Activated CD8-positive, alpha-beta T cell treated with anti-CD3 and anti-CD28 coated beads for 36 hours (primary cell): ENCODE results near the gene UPK1B. TPM values are rescaled to one million over a fixed set of nuclear protein-coding genes. Genes with fewer than 3 reads are reported as not detected.

Source experiments
- ATAC-seq: fragments of 200-7000 bp; cut with Tn5 transposase; one replicate; pipeline ENCODE4 v1.10.0; 2021; ENCODE audit warnings: mild to moderate bottlenecking, moderate library complexity
- CTCF ChIA-PET: fragments of 350-600 bp; sonication (Branson Sonifier 250); formaldehyde crosslinking; loops from one replicate; lab custom pipeline; 2021; ENCODE audit warnings: antibody characterized with exemption; lab: Charles Lee
- POLR2A ChIA-PET: fragments of 350-600 bp; sonication (Branson Sonifier 250); formaldehyde crosslinking; loops from one replicate; lab custom pipeline; 2021; ENCODE audit warnings: antibody characterized with exemption; lab: Charles Lee
- DNase-seq: peaks from one replicate; pipeline ENCODE4 v3.0.0-alpha.2; 2020
- H3K27ac Mint-ChIP-seq: one replicate; pipeline ENCODE4 v1.8.0; 2021; ENCODE audit warnings: mild to moderate bottlenecking, mixed read lengths
- H3K27me3 Mint-ChIP-seq: one replicate; pipeline ENCODE4 v1.8.0; 2021; ENCODE audit warnings: mixed read lengths
- H3K36me3 Mint-ChIP-seq: one replicate; pipeline ENCODE4 v1.8.0; 2021; ENCODE audit warnings: low read depth, mixed read lengths
- H3K4me1 Mint-ChIP-seq: one replicate; pipeline ENCODE4 v1.8.0; 2021; ENCODE audit warnings: low read depth, mixed read lengths
- H3K4me3 Mint-ChIP-seq: one replicate; pipeline ENCODE4 v1.8.0; 2021; ENCODE audit warnings: mild to moderate bottlenecking, moderate library complexity, mixed read lengths
- H3K9me3 Mint-ChIP-seq: one replicate; pipeline ENCODE4 v1.8.0; 2021; ENCODE audit warnings: mixed read lengths
- CTCF ChIP-seq: fragments of 200-600 bp; IDR thresholded peaks from one replicate; pipeline ENCODE4 v1.8.0; 2022; ENCODE audit warnings: antibody characterized with exemption, mild to moderate bottlenecking
- intact Hi-C: fragments of 100-400 bp; cut with micrococcal nuclease; formaldehyde crosslinking; loops from one replicate; pipeline ENCODE4 v1.10.0; 2022
- total RNA-seq, 2 experiments: library from RNA; stranded (reverse); gene quantifications; one replicate each; pipeline ENCODE4 v1.2.3, GENCODE V29; 2021

The UPK1B gene
- total RNA-seq, 2 experiments from 2014 or later, result not detected

- ATAC-seq, result no peak
- Mint-ChIP-seq H3K4me1 (peaks cover 14% of the 10 kb centered on the region), H3K27ac (no peak overlapping the region), H3K27me3 (no peaks in the 10 kb centered on the region), H3K9me3 (no peaks in the 10 kb centered on the region), H3K4me3 (no peak overlapping the region), H3K36me3 (peaks cover 49% of the 10 kb centered on the region)
- intact Hi-C loops, result no loop called here
- ChIA-PET POLR2A (interaction anchor here (0.6 to 1.3 kb wide), 2 partner anchors 14 to 16 kb away, joined by 3 to 4 read pairs; partner anchors contain the start of gene B4GALT4), CTCF (interaction anchor here (0.9 to 1.1 kb wide), 3 partner anchors 13 to 342 kb away, joined by 4 read pairs; no protein-coding TSS in a partner anchor)
- DNase-seq, result no peak
- TF ChIP-seq CTCF, result no peak
These were observed 51.7 kb downstream of the UPK1B start for GRCh38 chr3:119225121-119225520.

GRCh38 chr3:119227070-119227850, 53.9 kb downstream of the UPK1B start:
- no peak for TF ChIP-seq CTCF
- Mint-ChIP-seq H3K9me3 (no peaks in the 10 kb centered on the region), H3K27me3 (no peaks in the 10 kb centered on the region), H3K36me3 (peaks cover 55% of the 10 kb centered on the region), H3K4me3 (no peak overlapping the region), H3K27ac (no peak overlapping the region), H3K4me1 (peaks cover 14% of the 10 kb centered on the region)
- CTCF ChIA-PET, result interaction anchor here (1.2 to 1.4 kb wide), 2 partner anchors 10 to 14 kb away, joined by 5 read pairs; partner anchors contain the start of gene B4GALT4
- no peak for DNase-seq
- POLR2A ChIA-PET, result interaction anchor here (1.1 kb wide), 1 partner anchor 9 kb away, joined by 5 read pairs; no protein-coding TSS in a partner anchor
- no peak for ATAC-seq
- intact Hi-C loops, result no loop called here

GRCh38 chr3:119228373-119229145, 55.2 kb downstream of the UPK1B start:
- ATAC-seq, result no peak
- Mint-ChIP-seq H3K36me3 (peaks cover 53% of the 10 kb centered on the region), H3K9me3 (no peaks in the 10 kb centered on the region), H3K4me3 (no peak overlapping the region), H3K27ac (no peak overlapping the region), H3K4me1 (peaks cover 14% of the 10 kb centered on the region), H3K27me3 (no peaks in the 10 kb centered on the region)
- DNase-seq, result no peak
- intact Hi-C loops, result no loop called here
- CTCF ChIA-PET, result interaction anchor here (1.2 kb wide), 1 partner anchor 13 kb away, joined by 5 read pairs; the partner anchor contains the start of gene B4GALT4
- no peak for TF ChIP-seq CTCF
- POLR2A ChIA-PET, result interaction anchor here (0.6 to 1.2 kb wide), 2 partner anchors 12 to 1286 kb away, joined by 3 to 4 read pairs; partner anchors contain the start of gene B4GALT4

- no peak for TF ChIP-seq CTCF
- H3K4me3 Mint-ChIP-seq, result no peak overlapping the region
- peaks cover 51% of the 10 kb centered on the region for H3K36me3 Mint-ChIP-seq
- CTCF ChIA-PET, result no interaction called here
- no peaks in the 10 kb centered on the region for H3K27me3 Mint-ChIP-seq
- intact Hi-C loops, result no loop called here
- ATAC-seq (no peak), DNase-seq (no peak)
- peaks cover 14% of the 10 kb centered on the region for H3K4me1 Mint-ChIP-seq
- H3K27ac Mint-ChIP-seq, result no peak overlapping the region
- H3K9me3 Mint-ChIP-seq, result no peaks in the 10 kb centered on the region
- POLR2A ChIA-PET, result interaction anchor here (1.2 kb wide), 1 partner anchor 12 kb away, joined by 4 read pairs; the partner anchor contains the start of gene B4GALT4
These were observed 55.8 kb downstream of the UPK1B start for GRCh38 chr3:119229190-119229589.
